ENCODE measurements around the gene DCHS2.

The DCHS2 gene

GRCh38 chr4:154304679-154305078 lies 186.9 kb downstream of the DCHS2 start:
- no peak for TF ChIP-seq CTCF (IDR thresholded peaks at IDR 0.05; ENCODE audit: low read depth, low read length)
- H3K4me3 ChIP-seq (ENCODE audit: low read depth, low read length): no peak overlapping the region

DNA sequence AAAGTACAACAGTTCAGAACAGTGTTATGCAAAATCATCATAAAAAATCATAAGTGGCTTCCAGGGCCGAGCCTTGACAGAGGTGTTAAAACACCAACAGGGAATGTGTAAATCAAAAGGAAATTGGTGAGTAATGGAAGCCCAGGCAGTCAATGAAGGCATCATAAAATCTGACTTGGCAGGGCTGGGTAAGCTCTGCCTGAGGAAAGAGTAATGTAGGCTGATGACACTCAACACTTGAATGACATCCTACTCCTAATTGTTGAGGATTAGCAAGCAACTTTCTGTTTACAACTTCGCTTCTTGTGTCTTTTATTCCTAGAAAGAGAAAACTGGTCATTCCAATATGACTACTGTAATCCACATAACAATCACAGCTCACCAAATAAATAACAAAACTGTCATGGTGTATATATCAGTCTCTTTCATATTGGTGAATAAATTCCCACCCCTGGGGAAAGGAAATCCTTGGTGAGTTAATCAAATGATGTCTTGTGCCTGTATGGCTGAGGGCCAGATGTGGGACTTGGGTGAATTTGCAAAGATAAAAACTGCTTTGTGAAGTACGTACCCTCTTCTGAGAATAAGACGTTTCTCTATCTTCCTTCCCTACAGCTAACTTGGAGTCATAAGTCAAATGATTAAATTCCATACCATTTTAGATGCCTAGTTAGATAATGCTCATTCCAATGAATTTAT lies 196.8 kb downstream of the DCHS2 start:
- no peak overlapping the region for H3K4me3 ChIP-seq (ENCODE audit: low read depth, low read length)
- TF ChIP-seq CTCF (IDR thresholded peaks at IDR 0.05; ENCODE audit: low read depth, low read length): no peak

- no peak for TF ChIP-seq CTCF (IDR thresholded peaks at IDR 0.05; ENCODE audit: low read depth, low read length)
- no peak overlapping the region for H3K4me3 ChIP-seq (ENCODE audit: low read depth, low read length)
Measured at GRCh38 chr4:154293427-154293826, 198.2 kb downstream of the DCHS2 start.

GRCh38 chr4:154292589-154292988 lies 199.0 kb downstream of the DCHS2 start:
- TF ChIP-seq CTCF (IDR thresholded peaks at IDR 0.05; ENCODE audit: low read depth, low read length): no peak
- no peak overlapping the region for H3K4me3 ChIP-seq (ENCODE audit: low read depth, low read length)

- no peak overlapping the region for H3K4me3 ChIP-seq (ENCODE audit: low read depth, low read length)
- no peak for TF ChIP-seq CTCF (IDR thresholded peaks at IDR 0.05; ENCODE audit: low read depth, low read length)
Measured at GRCh38 chr4:154277172-154277571, 214.4 kb downstream of the DCHS2 start.

DNA sequence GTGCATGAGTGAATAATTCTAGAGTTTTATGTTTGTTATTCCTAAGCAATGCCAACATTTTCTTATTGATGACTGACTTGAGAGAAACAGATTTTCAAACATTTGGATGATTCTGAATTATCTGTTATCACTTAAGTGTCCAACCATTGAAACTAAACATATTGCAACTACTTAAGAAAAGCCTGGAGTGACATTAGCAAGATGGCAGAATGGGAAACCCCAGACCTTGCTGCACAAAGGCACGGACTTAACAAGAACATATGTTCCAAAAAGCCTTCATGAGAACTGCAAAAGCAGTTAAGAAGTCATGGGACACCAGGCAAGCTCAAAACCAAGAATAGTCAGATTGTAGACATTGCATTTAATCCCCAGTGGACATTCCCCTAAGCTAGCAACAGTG lies 215.1 kb downstream of the DCHS2 start:
- no peak for TF ChIP-seq CTCF (IDR thresholded peaks at IDR 0.05; ENCODE audit: low read depth, low read length)
- H3K4me3 ChIP-seq (ENCODE audit: low read depth, low read length): no peak overlapping the region

- TF ChIP-seq CTCF (IDR thresholded peaks at IDR 0.05; ENCODE audit: low read depth, low read length): no peak
- H3K4me3 ChIP-seq (ENCODE audit: low read depth, low read length): no peak overlapping the region
Measured at GRCh38 chr4:154254999-154255398, 236.6 kb downstream of the DCHS2 start.

Measured in WI38 (cell line).